GM12878 (cell line): ENCODE results near the gene TMX3. TPM values are rescaled to one million over a fixed set of nuclear protein-coding genes. Genes with fewer than 3 reads are reported as not detected.

ENCODE experiments used
- ATAC-seq: fragments of 200-7000 bp; cut with Tn5 transposase; 3 replicates; pipeline ENCODE4 v1.9.1; 2020; ENCODE audit warnings: mild to moderate bottlenecking, moderate library complexity
- BruUV-seq: library from RNA; stranded (reverse); fragments of 400-500 nt; replicated peaks from 2 replicates; lab custom pipeline; 2021; lab: Mats Ljungman, UMichigan
- CTCF ChIA-PET: fragments of 300-600 bp; sonication (Branson Sonifier 250); formaldehyde crosslinking; extraction: SDS; loops from one replicate; lab custom pipeline; 2021; ENCODE audit warnings: inconsistent platforms; lab: Yijun Ruan, JAX
- POLR2A ChIA-PET: fragments of 350-600 bp; formaldehyde crosslinking; extraction: SDS; loops from one replicate; lab custom pipeline; 2021; ENCODE audit warnings: inconsistent platforms; lab: Charles Lee
- RAD21 ChIA-PET: fragments of 300-600 bp; sonication (Branson Sonifier 250); formaldehyde crosslinking; loops from one replicate; lab custom pipeline; 2023; ENCODE audit warnings: antibody characterized with exemption; ENCODE audit not compliant: unreplicated experiment; lab: Charles Lee
- SMC1A ChIA-PET: fragments of 300-600 bp; sonication (Branson Sonifier 250); formaldehyde crosslinking; loops from one replicate; lab custom pipeline; 2023; ENCODE audit not compliant: unreplicated experiment, uncharacterized antibody; lab: Charles Lee
- DNase-seq: peaks from one replicate; pipeline ENCODE4 v3.0.0-alpha.2; 2011; ENCODE audit warnings: low read depth, low spot score
- FAIRE-seq: peaks from 3 replicates; lab custom pipeline; 2011; peaks lifted over from hg19 to GRCh38; lab: Jason Lieb, UNC
- H2AFZ ChIP-seq: 2 replicates; pipeline ENCODE4 v1.6.0; 2011; ENCODE audit warnings: low read depth, low read length, control low read depth; ENCODE audit not compliant: control insufficient read depth
- H3K27ac ChIP-seq: 2 replicates; pipeline ENCODE4 v1.5.1; 2011; ENCODE audit warnings: control low read depth; ENCODE audit not compliant: control insufficient read depth, insufficient read depth
- H3K27me3 ChIP-seq, 2 experiments: replicated peaks in 1 of 2; 2 replicates each; pipeline versions ENCODE4 v1.6.0 to v1.6.1; 2011; ENCODE audit warnings: low read length in 1 of 2; ENCODE audit not compliant: control insufficient read depth in 2 of 2, insufficient read depth in 2 of 2
- H3K36me3 ChIP-seq, 2 experiments: 2 replicates each; pipeline ENCODE4 v1.5.1; 2011; ENCODE audit warnings: low read length in 1 of 2; ENCODE audit not compliant: control insufficient read depth in 2 of 2, insufficient read depth in 2 of 2
- H3K4me1 ChIP-seq: 2 replicates; pipeline ENCODE4 v1.6.1; 2011; ENCODE audit warnings: mild to moderate bottlenecking, low read length, moderate library complexity, mixed read lengths; ENCODE audit not compliant: control insufficient read depth, insufficient read depth
- H3K4me2 ChIP-seq: 2 replicates; pipeline ENCODE4 v1.6.0; 2011; ENCODE audit warnings: control low read depth; ENCODE audit not compliant: control insufficient read depth, insufficient read depth
- H3K4me3 ChIP-seq: fragments of 200-600 bp; sonication (generic); 2 replicates; pipeline ENCODE4 v1.5.1; 2016
- H3K79me2 ChIP-seq: 2 replicates; pipeline ENCODE4 v1.6.0; 2011; ENCODE audit warnings: low read length; ENCODE audit not compliant: control insufficient read depth, insufficient read depth
- H3K9ac ChIP-seq: 2 replicates; pipeline ENCODE4 v1.8.0; 2011; ENCODE audit warnings: low read length, control low read depth, mixed read lengths; ENCODE audit not compliant: control insufficient read depth, insufficient read depth
- H3K9me3 ChIP-seq: replicated peaks from 3 replicates; pipeline ENCODE4 v1.5.1; 2011; ENCODE audit warnings: mild to moderate bottlenecking, low read length; ENCODE audit not compliant: control insufficient read depth, insufficient read depth
- H4K20me1 ChIP-seq: 2 replicates; pipeline ENCODE4 v1.6.0; 2011; ENCODE audit not compliant: control insufficient read depth, insufficient read depth
- ASH2L ChIP-seq: fragments of 300-600, 200-600 bp; sonication (generic); IDR thresholded peaks from 2 replicates; pipeline ENCODE4 v1.6.1; 2017; ENCODE audit warnings: low read depth, mild to moderate bottlenecking, borderline replicate concordance
- ATF2 ChIP-seq: IDR thresholded peaks from 2 replicates; pipeline ENCODE4 v1.6.1; 2012; ENCODE audit warnings: low read length, inconsistent platforms
- ATF7 ChIP-seq: fragments of 450-650 bp; IDR thresholded peaks from 2 replicates; pipeline ENCODE4 v1.6.1; 2016; ENCODE audit warnings: low read depth, mild to moderate bottlenecking
- ETV6 ChIP-seq, 2 experiments: fragments of 450-650 bp in 1 of 2; IDR thresholded peaks in 1 of 2; conservative IDR thresholded peaks in 1 of 2; 2 replicates each; pipeline ENCODE4 v1.6.1; 2014; ENCODE audit warnings: antibody characterized with exemption in 1 of 2, borderline replicate concordance in 1 of 2, low read depth in 1 of 2, mild to moderate bottlenecking in 1 of 2, moderate library complexity in 1 of 2
- HCFC1 ChIP-seq: fragments of 150-350 bp; IDR thresholded peaks from 2 replicates; pipeline ENCODE4 v1.6.1; 2014; ENCODE audit warnings: low read length
- HDGF ChIP-seq: fragments of 450-650 bp; IDR thresholded peaks from 2 replicates; pipeline ENCODE4 v1.6.1; 2016; ENCODE audit warnings: antibody characterized with exemption
- IKZF1 ChIP-seq: fragments of 450-650 bp; conservative IDR thresholded peaks from 2 replicates; pipeline ENCODE4 v1.6.1; 2017; ENCODE audit warnings: antibody characterized with exemption, mild to moderate bottlenecking
- KLF5 ChIP-seq: fragments of 450-650 bp; IDR thresholded peaks from 2 replicates; pipeline ENCODE4 v1.6.1; 2014; ENCODE audit warnings: mild to moderate bottlenecking; ENCODE audit not compliant: partially characterized antibody
- MAX ChIP-seq: IDR thresholded peaks from 2 replicates; pipeline ENCODE4 v1.6.1; 2012; ENCODE audit warnings: low read depth, low read length, improper control_type of control experiment
- MTA2 ChIP-seq: fragments of 450-650 bp; IDR thresholded peaks from 2 replicates; pipeline ENCODE4 v1.6.1; 2016; ENCODE audit warnings: low read depth, mild to moderate bottlenecking, moderate library complexity
- MTA3 ChIP-seq: IDR thresholded peaks from 2 replicates; pipeline ENCODE4 v1.6.1; 2012; ENCODE audit warnings: low read length, inconsistent platforms, borderline replicate concordance
- MYB ChIP-seq: fragments of 150-350 bp; IDR thresholded peaks from 2 replicates; pipeline ENCODE4 v1.6.1; 2014; ENCODE audit warnings: mild to moderate bottlenecking, low read depth, low read length, borderline replicate concordance
- NFIC ChIP-seq: IDR thresholded peaks from 2 replicates; pipeline ENCODE4 v1.6.1; 2012; ENCODE audit warnings: low read depth, mild to moderate bottlenecking, inconsistent platforms, low read length, moderate library complexity
- NR2C1 ChIP-seq: fragments of 450-650 bp; IDR thresholded peaks from 2 replicates; pipeline ENCODE4 v1.6.1; 2017; ENCODE audit warnings: antibody characterized with exemption, mild to moderate bottlenecking, moderate library complexity
- NR2C2 ChIP-seq: IDR thresholded peaks from 2 replicates; pipeline ENCODE4 v1.6.1; 2011; ENCODE audit warnings: borderline replicate concordance, low read depth; ENCODE audit not compliant: control insufficient read depth, insufficient read length
- NRF1 ChIP-seq: conservative IDR thresholded peaks from 2 replicates; pipeline ENCODE4 v1.6.1; 2011; ENCODE audit warnings: mild to moderate bottlenecking, low read depth, low read length, improper control_type of control experiment
- RCOR1 ChIP-seq: conservative IDR thresholded peaks from 2 replicates; pipeline ENCODE4 v1.6.1; 2012; ENCODE audit warnings: low read depth, low read length, improper control_type of control experiment
- RELB ChIP-seq: fragments of 450-650 bp; IDR thresholded peaks from 2 replicates; pipeline ENCODE4 v1.6.1; 2017; ENCODE audit warnings: low read depth, mild to moderate bottlenecking, moderate library complexity
- RFX5 ChIP-seq: IDR thresholded peaks from 2 replicates; pipeline ENCODE4 v1.6.1; 2011; ENCODE audit warnings: low read depth, low read length, improper control_type of control experiment
- SREBF2 ChIP-seq: IDR thresholded peaks from 2 replicates; pipeline ENCODE4 v1.6.1; 2012; ENCODE audit warnings: mild to moderate bottlenecking, low read length
- TCF7 ChIP-seq: IDR thresholded peaks from 2 replicates; pipeline ENCODE4 v1.6.1; 2014; ENCODE audit warnings: antibody characterized with exemption, borderline replicate concordance
- USF2 ChIP-seq: IDR thresholded peaks from 2 replicates; pipeline ENCODE4 v1.6.1; 2011; ENCODE audit warnings: low read depth, low read length, improper control_type of control experiment, borderline replicate concordance
- WGBS: methylation state at CpG from one replicate; pipeline ENCODE4 v1.1.6; 2016; ENCODE audit warnings: low lambda C conversion rate; ENCODE audit not compliant: insufficient replicate concordance, insufficient coverage; ENCODE audit errors: missing lambda C conversion rate; 5-methylcytosine and 5-hydroxymethylcytosine counted together
- in situ Hi-C: fragments of 300-500 bp; cut with MboI; formaldehyde crosslinking; loops from 9 replicates; pipeline ENCODE4 v1.14.3; 2018; ENCODE audit warnings: mixed read lengths
- intact Hi-C: fragments of 100-400 bp; cut with micrococcal nuclease; formaldehyde crosslinking; loops from one replicate; pipeline ENCODE4 v1.14.2; 2022; ENCODE audit not compliant: unreplicated experiment
- polyA plus RNA-seq, 11 experiments: library from polyadenylated mRNA; depleted of rRNA in 4 of 11; unstranded in 6 of 11; stranded (reverse) in 5 of 11; fragments of >200 nt; fragmentation: Nextera tagmentation in 4 of 11; fragmentation: Illumina TruSeq in 1 of 11; extraction: Ambion mirVana in 4 of 11; extraction: Trizol in 1 of 11; gene quantifications; 1 replicate in 1 of 11; 2 replicates in 10 of 11; pipeline versions ENCODE4 v1.2.1 to v1.2.3, GENCODE V29; 2011 to 2016; ENCODE audit warnings: inconsistent platforms in 2 of 11, missing spikeins in 2 of 11, low read depth in 1 of 11
- total RNA-seq, 4 experiments: library from RNA; depleted of rRNA in 3 of 4; stranded (reverse); fragments of >200 nt in 3 of 4; fragmentation: Illumina TruSeq in 1 of 4; extraction: Trizol in 1 of 4; gene quantifications; 2 replicates each; pipeline versions ENCODE4 v1.2.1 to v1.2.3, GENCODE V29; 2013 to 2021

TMX3 gene
- total and polyA plus RNA-seq, 10 of the 15 experiments (the other 5 are each of a cell fraction or from before 2014, with no cell fraction given): 14.2 to 85.6 (median 29.7) TPM

- TF ChIP-seq MTA2: no peak
- no peak for TF ChIP-seq MAX
These were observed 13.6 kb downstream of the TMX3 start (continued) for GRCh38 chr18:68701353-68701752.

GRCh38 chr18:68699043-68699442 lies 15.9 kb downstream of the TMX3 start:
- no peaks in the 10 kb centered on the region for H3K27me3 ChIP-seq
- TF ChIP-seq IKZF1 (no peak), HDGF (no peak), SREBF2 (no peak), MTA3 (no peak), USF2 (no peak), ASH2L (no peak), RFX5 (no peak), ATF7 (no peak), NR2C1 (no peak), NR2C2 (no peak), MYB (no peak), RELB (no peak), KLF5 (no peak), ATF2 (no peak), HCFC1 (no peak), NFIC (no peak), RCOR1 (no peak), NRF1 (no peak), ETV6 (conservative IDR thresholded peaks at IDR 0.05 in 1 of 2, IDR thresholded peaks at IDR 0.05 in 1 of 2; ENCODE audit: borderline replicate concordance in 1 of 2, low read depth in 1 of 2) (no peak), TCF7 (no peak)
- TF ChIP-seq, all 136 proteins: peak for 0
- SMC1A ChIA-PET: no interaction called here
- H3K9ac ChIP-seq: no peak overlapping the region
- H3K9me3 ChIP-seq: no peaks in the 10 kb centered on the region
- H3K36me3 ChIP-seq: peaks cover 8 to 16% of the 10 kb centered on the region in 2 experiments
- H4K20me1 ChIP-seq: no peaks in the 10 kb centered on the region
- 100% methylated on average over 1 of the region's 1 CpG for WGBS
- intact Hi-C loops (no loop called here), in situ Hi-C loops (no loop called here)
- H3K4me2 ChIP-seq: no peak overlapping the region
- FAIRE-seq: no peak
- BruUV-seq: no TSS peak
- no peak for ATAC-seq
- no peaks in the 10 kb centered on the region; the same call in 1 of the 2 replicates for H3K79me2 ChIP-seq
- H2AFZ ChIP-seq: no peak overlapping the region
- DNase-seq: no peak
- POLR2A ChIA-PET: no interaction called here
- CTCF ChIA-PET: no interaction called here
- no peaks in the 10 kb centered on the region for H3K4me1 ChIP-seq
- RAD21 ChIA-PET: no interaction called here
- no peak overlapping the region for H3K4me3 ChIP-seq
- H3K27ac ChIP-seq: no peak overlapping the region
